Caco-2 (cell line): ENCODE data around the gene NYAP2. TPM values are rescaled to one million over a fixed set of nuclear protein-coding genes. Genes with fewer than 3 reads are reported as not detected.

Experiments
- BruUV-seq: library from RNA; stranded (reverse); fragments of 400-500 nt; replicated peaks from 2 replicates; lab custom pipeline; 2021; lab: Mats Ljungman, UMichigan
- CTCF ChIA-PET: fragments of 300-600 bp; sonication (Branson Sonifier 250); formaldehyde crosslinking; loops from one replicate; lab custom pipeline; 2022; ENCODE audit warnings: antibody characterized with exemption; lab: Charles Lee
- POLR2A ChIA-PET: fragments of 300-600 bp; sonication (Branson Sonifier 250); formaldehyde crosslinking; loops from one replicate; lab custom pipeline; 2022; ENCODE audit warnings: antibody characterized with exemption; lab: Charles Lee
- DNase-seq, 2 experiments: peaks; one replicate each; pipeline versions ENCODE4 v3.0.0 to v3.0.0-alpha.2; 2020 to 2022
- H3K27me3 ChIP-seq: replicated peaks from 2 replicates; pipeline ENCODE4 v1.6.0; 2011; ENCODE audit warnings: low read length; ENCODE audit not compliant: control insufficient read depth, insufficient read depth
- H3K36me3 ChIP-seq: 2 replicates; pipeline ENCODE4 v1.5.1; 2011; ENCODE audit warnings: low read length; ENCODE audit not compliant: control insufficient read depth, insufficient read depth
- H3K4me1 ChIP-seq: fragments of 250-450 bp; sonication (Bioruptor Pico); 2 replicates; pipeline ENCODE4 v1.5.1; 2020; ENCODE audit warnings: mild to moderate bottlenecking
- H3K4me3 ChIP-seq: 2 replicates; pipeline ENCODE4 v1.5.1; 2011; ENCODE audit warnings: low read depth, mild to moderate bottlenecking, control low read depth, low read length
- H3K9me3 ChIP-seq: fragments of 250-450 bp; sonication (Bioruptor Pico); 2 replicates; pipeline ENCODE4 v1.5.1; 2020; ENCODE audit warnings: mild to moderate bottlenecking, moderate library complexity
- H3K27ac Mint-ChIP-seq: one replicate; pipeline ENCODE4 v1.8.0; 2022; ENCODE audit warnings: mixed read lengths; ENCODE audit not compliant: unreplicated experiment
- H3K27me3 Mint-ChIP-seq: one replicate; pipeline ENCODE4 v1.8.0; 2022; ENCODE audit warnings: mixed read lengths; ENCODE audit not compliant: insufficient read depth, unreplicated experiment
- H3K36me3 Mint-ChIP-seq: one replicate; pipeline ENCODE4 v1.8.0; 2022; ENCODE audit warnings: mild to moderate bottlenecking, mixed read lengths; ENCODE audit not compliant: insufficient read depth, unreplicated experiment
- H3K4me1 Mint-ChIP-seq: one replicate; pipeline ENCODE4 v1.8.0; 2022; ENCODE audit warnings: low read depth, mixed read lengths; ENCODE audit not compliant: unreplicated experiment
- H3K4me3 Mint-ChIP-seq: one replicate; pipeline ENCODE4 v1.8.0; 2022; ENCODE audit warnings: mild to moderate bottlenecking, moderate library complexity, mixed read lengths; ENCODE audit not compliant: unreplicated experiment
- H3K9me3 Mint-ChIP-seq: one replicate; pipeline ENCODE4 v1.8.0; 2022; ENCODE audit warnings: mixed read lengths; ENCODE audit not compliant: unreplicated experiment
- intact Hi-C: fragments of 100-400 bp; cut with micrococcal nuclease; formaldehyde crosslinking; loops from one replicate; pipeline ENCODE4 v1.10.0; 2022; ENCODE audit not compliant: unreplicated experiment
- total RNA-seq: library from RNA; stranded (reverse); gene quantifications from 2 replicates; pipeline ENCODE4 v1.2.3, GENCODE V29; 2022
- TF ChIP-seq, protein P1 (sequence below), 2 experiments: fragments of 200-600 bp in 1 of 2; IDR thresholded peaks; 1 replicate in 1 of 2; 2 replicates in 1 of 2; pipeline versions ENCODE4 v1.5.1 to v1.8.0; 2011 to 2022; ENCODE audit warnings: antibody characterized with exemption in 1 of 2, control low read depth in 1 of 2, inconsistent platforms in 1 of 2, low read depth in 1 of 2, low read length in 1 of 2, mild to moderate bottlenecking in 1 of 2, moderate library complexity in 1 of 2; ENCODE audit not compliant: insufficient read depth in 1 of 2, severe bottlenecking in 1 of 2, unreplicated experiment in 1 of 2

NYAP2 gene
- total RNA-seq, 1 experiment from 2014 or later = 0.11 TPM

DNA sequence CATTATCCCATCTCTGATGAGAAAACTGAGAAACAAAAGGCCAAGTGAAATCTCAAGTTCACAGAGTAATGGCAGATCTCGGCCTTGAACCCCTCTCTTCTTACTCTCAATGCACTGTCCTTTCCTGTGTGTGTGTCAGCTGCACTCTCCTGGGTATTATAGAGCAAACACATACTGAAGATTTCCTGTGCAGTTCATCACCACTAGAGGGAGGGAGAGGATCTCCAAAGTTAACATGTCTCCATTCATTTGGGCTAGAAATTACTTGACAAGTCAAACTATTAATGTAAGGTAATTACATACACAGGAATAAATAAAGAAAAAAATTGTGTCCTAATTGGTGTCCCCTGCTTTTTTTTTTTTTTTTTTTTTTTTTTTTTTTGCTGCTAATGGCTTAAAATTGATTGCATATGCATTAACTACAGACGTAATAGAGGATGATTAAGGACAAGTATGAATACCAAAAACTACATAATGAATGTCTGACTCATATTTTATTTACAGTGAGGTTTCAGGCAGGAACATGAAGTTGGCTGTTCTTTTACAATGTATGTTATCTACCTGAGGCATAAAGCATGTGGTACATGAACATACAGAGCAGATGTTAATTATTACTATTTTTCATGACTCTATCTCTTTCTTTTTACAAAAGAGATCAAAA, 269.2 kb downstream of the NYAP2 start:
- peak in 1 of 2 experiments; percentile 33 for DNase-seq
- H3K9me3 ChIP-seq = no peaks in the 10 kb centered on the region
- ChIA-PET CTCF (interaction anchor here (0.7 kb wide), 1 partner anchor 1314 kb away, joined by 6 read pairs; no protein-coding TSS in a partner anchor), POLR2A (no interaction called here)
- H3K9me3 Mint-ChIP-seq = no peaks in the 10 kb centered on the region
- no peaks in the 10 kb centered on the region for H3K27me3 ChIP-seq
- intact Hi-C loops = loop anchor here (1.0 to 5.0 kb wide), 2 partner anchors 129 to 1317 kb away; no protein-coding TSS in a partner anchor
- no peaks in the 10 kb centered on the region for H3K36me3 Mint-ChIP-seq
- no peak overlapping the region for H3K27ac Mint-ChIP-seq
- H3K27me3 Mint-ChIP-seq = peaks cover 6% of the 10 kb centered on the region
- no peak overlapping the region for H3K4me3 ChIP-seq
- no peaks in the 10 kb centered on the region for H3K4me1 Mint-ChIP-seq
- no TSS peak for BruUV-seq
- H3K4me3 Mint-ChIP-seq = no peak overlapping the region
- no peaks in the 10 kb centered on the region for H3K4me1 ChIP-seq
- H3K36me3 ChIP-seq = no peaks in the 10 kb centered on the region
- TF ChIP-seq, protein P1, sequence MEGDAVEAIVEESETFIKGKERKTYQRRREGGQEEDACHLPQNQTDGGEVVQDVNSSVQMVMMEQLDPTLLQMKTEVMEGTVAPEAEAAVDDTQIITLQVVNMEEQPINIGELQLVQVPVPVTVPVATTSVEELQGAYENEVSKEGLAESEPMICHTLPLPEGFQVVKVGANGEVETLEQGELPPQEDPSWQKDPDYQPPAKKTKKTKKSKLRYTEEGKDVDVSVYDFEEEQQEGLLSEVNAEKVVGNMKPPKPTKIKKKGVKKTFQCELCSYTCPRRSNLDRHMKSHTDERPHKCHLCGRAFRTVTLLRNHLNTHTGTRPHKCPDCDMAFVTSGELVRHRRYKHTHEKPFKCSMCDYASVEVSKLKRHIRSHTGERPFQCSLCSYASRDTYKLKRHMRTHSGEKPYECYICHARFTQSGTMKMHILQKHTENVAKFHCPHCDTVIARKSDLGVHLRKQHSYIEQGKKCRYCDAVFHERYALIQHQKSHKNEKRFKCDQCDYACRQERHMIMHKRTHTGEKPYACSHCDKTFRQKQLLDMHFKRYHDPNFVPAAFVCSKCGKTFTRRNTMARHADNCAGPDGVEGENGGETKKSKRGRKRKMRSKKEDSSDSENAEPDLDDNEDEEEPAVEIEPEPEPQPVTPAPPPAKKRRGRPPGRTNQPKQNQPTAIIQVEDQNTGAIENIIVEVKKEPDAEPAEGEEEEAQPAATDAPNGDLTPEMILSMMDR (IDR thresholded peaks at IDR 0.05; ENCODE audit: insufficient read depth in 1 of 2, low read depth in 1 of 2, low read length in 1 of 2, severe bottlenecking in 1 of 2, unreplicated experiment in 1 of 2) = peak; percentile 37 to 64

DNA sequence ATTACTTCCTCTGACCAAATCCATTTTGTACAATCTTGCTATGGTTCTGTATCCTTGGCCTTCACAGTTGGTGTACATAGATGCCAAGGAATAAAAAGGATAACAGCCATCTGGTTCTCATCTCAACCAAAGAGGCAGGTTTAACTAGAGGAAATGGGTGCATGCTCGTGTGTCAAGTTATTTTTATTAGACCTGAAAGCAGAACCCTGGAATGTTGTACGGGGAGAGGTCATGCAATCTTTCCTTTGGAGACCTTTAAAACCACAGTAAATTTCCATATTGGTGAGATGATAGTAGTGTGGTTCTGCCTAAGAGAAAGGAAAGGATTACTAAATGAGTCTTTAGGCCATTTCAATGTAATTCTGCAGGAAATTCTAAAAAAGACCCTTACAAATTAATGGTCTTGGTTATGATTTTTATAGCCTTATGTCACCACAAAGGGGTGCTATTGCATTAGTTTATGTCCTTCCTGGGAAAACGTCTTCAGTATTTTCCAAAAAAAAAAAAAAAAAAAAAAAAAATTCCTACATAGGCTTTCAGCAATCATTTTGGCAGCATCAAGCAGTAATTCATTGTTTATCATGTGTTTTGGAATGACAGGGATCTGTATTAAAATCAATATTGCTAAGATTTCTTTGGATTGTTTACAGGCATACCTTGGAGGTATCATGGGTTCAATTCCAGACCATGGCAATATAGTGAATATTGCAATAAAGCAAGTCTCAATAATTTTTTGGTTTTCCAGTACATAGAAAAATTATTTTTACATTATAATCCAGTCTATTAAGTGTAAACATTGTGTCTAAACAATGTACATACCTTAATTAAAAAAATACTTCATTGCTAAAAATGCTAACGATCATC, 270.8 kb downstream of the NYAP2 start:
- ChIA-PET POLR2A (no interaction called here), CTCF (no interaction called here)
- intact Hi-C loops = loop anchor here (1.0 kb wide), 2 partner anchors 1132 to 1437 kb away; no protein-coding TSS in a partner anchor
- TF ChIP-seq, protein P1 (IDR thresholded peaks at IDR 0.05; ENCODE audit: insufficient read depth in 1 of 2, low read depth in 1 of 2, low read length in 1 of 2, severe bottlenecking in 1 of 2, unreplicated experiment in 1 of 2) = peak; percentile 25 to 27
- Histone ChIP-seq H3K27me3 (no peaks in the 10 kb centered on the region), H3K36me3 (no peaks in the 10 kb centered on the region), H3K9me3 (no peaks in the 10 kb centered on the region), H3K4me3 (no peak overlapping the region), H3K4me1 (no peaks in the 10 kb centered on the region)
- Mint-ChIP-seq H3K9me3 (no peaks in the 10 kb centered on the region), H3K27ac (no peak overlapping the region), H3K4me3 (no peak overlapping the region), H3K4me1 (no peaks in the 10 kb centered on the region), H3K36me3 (no peaks in the 10 kb centered on the region), H3K27me3 (no peaks in the 10 kb centered on the region)
- BruUV-seq = no TSS peak
- DNase-seq = peak in 1 of 2 experiments; percentile 6

DNA sequence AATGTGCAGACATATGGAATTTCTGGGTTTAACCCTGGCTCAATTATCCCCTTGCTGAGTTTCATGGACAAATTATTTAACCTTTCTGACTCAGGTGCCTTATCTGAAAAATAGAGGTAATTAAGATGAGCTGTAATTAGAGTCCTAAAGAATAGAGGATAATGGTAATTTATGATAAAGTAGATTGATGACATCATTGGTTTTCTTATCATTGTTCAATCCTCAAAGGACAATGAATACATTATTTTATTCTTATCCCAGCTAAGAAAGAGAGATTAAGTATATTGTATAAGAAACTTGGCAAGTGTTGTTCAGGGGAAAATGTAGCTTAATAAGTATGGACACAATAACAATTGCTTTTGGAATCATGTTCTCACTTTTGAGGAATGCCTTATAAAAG, 279.3 kb downstream of the NYAP2 start:
- Mint-ChIP-seq H3K4me1 (no peaks in the 10 kb centered on the region), H3K36me3 (no peaks in the 10 kb centered on the region), H3K27me3 (no peaks in the 10 kb centered on the region), H3K9me3 (no peaks in the 10 kb centered on the region), H3K4me3 (no peak overlapping the region), H3K27ac (no peak overlapping the region)
- no peaks in the 10 kb centered on the region for H3K4me1 ChIP-seq
- intact Hi-C loops = no loop called here
- no peaks in the 10 kb centered on the region for H3K9me3 ChIP-seq
- POLR2A ChIA-PET = no interaction called here
- DNase-seq = no peak
- no peaks in the 10 kb centered on the region for H3K36me3 ChIP-seq
- H3K4me3 ChIP-seq = no peak overlapping the region
- no TSS peak for BruUV-seq
- CTCF ChIA-PET = no interaction called here
- TF ChIP-seq, protein P1 (IDR thresholded peaks at IDR 0.05; ENCODE audit: insufficient read depth in 1 of 2, low read depth in 1 of 2, low read length in 1 of 2, severe bottlenecking in 1 of 2, unreplicated experiment in 1 of 2) = no peak
- H3K27me3 ChIP-seq = no peaks in the 10 kb centered on the region
